ENCODE data around the gene AQP1. TPM values are rescaled to one million over a fixed set of nuclear protein-coding genes. Genes with fewer than 3 reads are reported as not detected.

Gene AQP1
- total RNA-seq, 1 experiment from 2014 or later, result 1.2 TPM

DNA sequence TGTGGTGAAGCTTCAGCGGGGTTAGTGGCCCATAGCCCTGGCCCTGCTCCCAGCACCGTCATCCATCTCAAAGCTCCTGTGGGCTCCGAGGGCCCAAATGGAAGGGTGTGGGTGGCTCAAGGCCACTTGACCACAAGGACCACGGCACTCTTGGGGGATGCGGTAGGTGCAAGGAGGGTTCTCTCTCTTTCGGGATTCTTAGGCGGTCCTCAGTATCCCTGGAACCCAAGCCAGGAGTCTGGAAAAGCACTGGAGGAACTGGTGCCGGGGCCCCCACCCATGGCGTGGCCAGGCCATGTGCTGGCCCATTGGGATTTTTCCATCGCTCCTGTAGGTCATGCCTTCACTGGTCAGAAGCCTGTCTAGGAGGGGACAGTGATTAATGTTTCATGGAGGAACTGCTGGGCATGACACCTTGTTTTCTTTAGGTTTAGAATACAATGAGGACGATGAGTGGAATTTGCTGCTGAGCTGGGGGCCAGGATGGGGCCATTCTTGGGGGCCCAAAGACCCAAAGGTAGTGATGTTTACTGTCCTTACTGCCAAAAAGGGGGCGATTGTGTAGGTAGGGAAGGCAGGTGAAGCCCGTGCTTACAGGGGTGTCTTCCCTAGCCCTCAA, 16.7 kb downstream of the AQP1 start:
- H3K4me2 ChIP-seq (ENCODE audit: low read length), result no peak overlapping the region
- no peaks in the 10 kb centered on the region for H3K27me3 ChIP-seq (ENCODE audit: low read length)
- no peaks in the 10 kb centered on the region for H4K20me1 ChIP-seq (ENCODE audit: low read length)
- no peaks in the 10 kb centered on the region for H3K9me2 ChIP-seq (replicated peaks; ENCODE audit: low read length)
- no TSS peak for BruUV-seq (replicated peaks)
- ChIA-PET POLR2A (ENCODE audit: unreplicated experiment) (no interaction called here), CTCF (no interaction called here)
- DNase-seq (no peak), ATAC-seq (no peak)
- no peak overlapping the region for H3K4me3 ChIP-seq (ENCODE audit: low read length)
- H3K9me3 ChIP-seq (ENCODE audit: low read length), result no peaks in the 10 kb centered on the region
- H3K79me2 ChIP-seq (ENCODE audit: low read length), result no peaks in the 10 kb centered on the region
- H3K4me1 ChIP-seq (ENCODE audit: insufficient read depth, low read length), result no peaks in the 10 kb centered on the region
- intact Hi-C loops (cut with micrococcal nuclease), result no loop called here
- no peak for TF ChIP-seq EZH2 (IDR thresholded peaks at IDR 0.05; ENCODE audit: low read length, unreplicated experiment)
- TF ChIP-seq, protein P1, sequence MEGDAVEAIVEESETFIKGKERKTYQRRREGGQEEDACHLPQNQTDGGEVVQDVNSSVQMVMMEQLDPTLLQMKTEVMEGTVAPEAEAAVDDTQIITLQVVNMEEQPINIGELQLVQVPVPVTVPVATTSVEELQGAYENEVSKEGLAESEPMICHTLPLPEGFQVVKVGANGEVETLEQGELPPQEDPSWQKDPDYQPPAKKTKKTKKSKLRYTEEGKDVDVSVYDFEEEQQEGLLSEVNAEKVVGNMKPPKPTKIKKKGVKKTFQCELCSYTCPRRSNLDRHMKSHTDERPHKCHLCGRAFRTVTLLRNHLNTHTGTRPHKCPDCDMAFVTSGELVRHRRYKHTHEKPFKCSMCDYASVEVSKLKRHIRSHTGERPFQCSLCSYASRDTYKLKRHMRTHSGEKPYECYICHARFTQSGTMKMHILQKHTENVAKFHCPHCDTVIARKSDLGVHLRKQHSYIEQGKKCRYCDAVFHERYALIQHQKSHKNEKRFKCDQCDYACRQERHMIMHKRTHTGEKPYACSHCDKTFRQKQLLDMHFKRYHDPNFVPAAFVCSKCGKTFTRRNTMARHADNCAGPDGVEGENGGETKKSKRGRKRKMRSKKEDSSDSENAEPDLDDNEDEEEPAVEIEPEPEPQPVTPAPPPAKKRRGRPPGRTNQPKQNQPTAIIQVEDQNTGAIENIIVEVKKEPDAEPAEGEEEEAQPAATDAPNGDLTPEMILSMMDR (conservative IDR thresholded peaks at IDR 0.05; ENCODE audit: low read depth, low read length), result no peak
- no peak for TF ChIP-seq EZH2phosphoT487 (IDR thresholded peaks at IDR 0.05; ENCODE audit: borderline replicate concordance, low read length)
- H3F3A ChIP-seq (ENCODE audit: low read length, unreplicated experiment), result no peaks in the 10 kb centered on the region
- no peak overlapping the region for H3K9ac ChIP-seq (ENCODE audit: low read length)
- no peak overlapping the region for H2AFZ ChIP-seq (ENCODE audit: low read length)
- no peaks in the 10 kb centered on the region for H3K36me3 ChIP-seq (ENCODE audit: low read depth, low read length)
- no peak overlapping the region for H3K27ac ChIP-seq (ENCODE audit: low read length)

DNA sequence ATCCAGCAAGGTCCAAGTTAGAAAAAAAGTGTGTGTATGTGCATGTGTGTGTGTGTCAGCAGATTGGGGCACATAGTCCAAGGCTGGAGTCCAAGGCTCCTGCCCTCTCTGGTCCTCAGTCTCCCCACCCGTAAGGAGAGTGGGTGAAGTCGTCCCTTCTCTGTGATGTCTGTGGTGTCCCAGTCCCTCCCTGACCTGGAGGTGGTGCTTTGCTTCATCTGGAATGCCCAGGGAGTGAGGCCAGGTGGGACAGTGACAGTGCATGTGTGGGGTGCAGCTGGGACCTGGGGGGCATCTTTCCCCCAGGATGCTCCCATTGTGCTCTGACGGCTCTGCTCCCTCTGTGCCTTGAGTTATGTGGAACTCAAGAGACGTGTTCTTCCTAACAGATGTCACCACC, 18.0 kb downstream of the AQP1 start:
- no peaks in the 10 kb centered on the region for H4K20me1 ChIP-seq (ENCODE audit: low read length)
- no TSS peak for BruUV-seq (replicated peaks)
- DNase-seq (no peak), ATAC-seq (no peak)
- TF ChIP-seq EZH2phosphoT487 (IDR thresholded peaks at IDR 0.05; ENCODE audit: borderline replicate concordance, low read length) (no peak), EZH2 (IDR thresholded peaks at IDR 0.05; ENCODE audit: low read length, unreplicated experiment) (no peak)
- TF ChIP-seq, protein P1 (conservative IDR thresholded peaks at IDR 0.05; ENCODE audit: low read depth, low read length), result no peak
- no peaks in the 10 kb centered on the region for H3K79me2 ChIP-seq (ENCODE audit: low read length)
- POLR2A ChIA-PET (ENCODE audit: unreplicated experiment), result no interaction called here
- H3F3A ChIP-seq (ENCODE audit: low read length, unreplicated experiment), result no peaks in the 10 kb centered on the region
- intact Hi-C loops (cut with micrococcal nuclease), result no loop called here
- no peaks in the 10 kb centered on the region for H3K9me2 ChIP-seq (replicated peaks; ENCODE audit: low read length)
- H3K4me3 ChIP-seq (ENCODE audit: low read length), result no peak overlapping the region
- H3K4me1 ChIP-seq (ENCODE audit: insufficient read depth, low read length), result no peaks in the 10 kb centered on the region
- CTCF ChIA-PET, result no interaction called here
- H3K27ac ChIP-seq (ENCODE audit: low read length), result no peak overlapping the region
- H3K9me3 ChIP-seq (ENCODE audit: low read length), result no peaks in the 10 kb centered on the region
- no peaks in the 10 kb centered on the region for H3K27me3 ChIP-seq (ENCODE audit: low read length)
- no peak overlapping the region for H3K9ac ChIP-seq (ENCODE audit: low read length)
- no peak overlapping the region for H3K4me2 ChIP-seq (ENCODE audit: low read length)
- no peak overlapping the region for H2AFZ ChIP-seq (ENCODE audit: low read length)
- H3K36me3 ChIP-seq (ENCODE audit: low read depth, low read length), result no peaks in the 10 kb centered on the region

GRCh38 chr7:30930621-30931020, 19.0 kb downstream of the AQP1 start:
- H3K27ac ChIP-seq (ENCODE audit: low read length), result no peak overlapping the region
- POLR2A ChIA-PET (ENCODE audit: unreplicated experiment), result interaction anchor here (0.6 kb wide), 1 partner anchor 10 kb away, joined by 5 read pairs; no protein-coding TSS in a partner anchor

More at GRCh38 chr7:30930621-30931020, 19.0 kb downstream of the AQP1 start:
- no TSS peak for BruUV-seq (replicated peaks)
- no peaks in the 10 kb centered on the region for H3K9me2 ChIP-seq (replicated peaks; ENCODE audit: low read length)
- no peaks in the 10 kb centered on the region for H3K4me1 ChIP-seq (ENCODE audit: insufficient read depth, low read length)
- intact Hi-C loops (cut with micrococcal nuclease), result no loop called here
- H3K4me2 ChIP-seq (ENCODE audit: low read length), result no peak overlapping the region
- H3K9ac ChIP-seq (ENCODE audit: low read length), result no peak overlapping the region
- TF ChIP-seq EZH2 (IDR thresholded peaks at IDR 0.05; ENCODE audit: low read length, unreplicated experiment) (no peak), EZH2phosphoT487 (IDR thresholded peaks at IDR 0.05; ENCODE audit: borderline replicate concordance, low read length) (no peak)
- TF ChIP-seq, protein P1 (conservative IDR thresholded peaks at IDR 0.05; ENCODE audit: low read depth, low read length), result no peak
- H3K27me3 ChIP-seq (ENCODE audit: low read length), result no peaks in the 10 kb centered on the region
- H3F3A ChIP-seq (ENCODE audit: low read length, unreplicated experiment), result no peaks in the 10 kb centered on the region
- H3K36me3 ChIP-seq (ENCODE audit: low read depth, low read length), result no peaks in the 10 kb centered on the region
- no peak overlapping the region for H2AFZ ChIP-seq (ENCODE audit: low read length)
- H3K79me2 ChIP-seq (ENCODE audit: low read length), result no peaks in the 10 kb centered on the region
- CTCF ChIA-PET, result no interaction called here
- no peaks in the 10 kb centered on the region for H3K9me3 ChIP-seq (ENCODE audit: low read length)
- H4K20me1 ChIP-seq (ENCODE audit: low read length), result no peaks in the 10 kb centered on the region
- DNase-seq (no peak), ATAC-seq (no peak)
- H3K4me3 ChIP-seq (ENCODE audit: low read length), result no peak overlapping the region

Data from PC-3 (cell line).